Measurements from ENCODE around the gene TLCD3B.

DNA sequence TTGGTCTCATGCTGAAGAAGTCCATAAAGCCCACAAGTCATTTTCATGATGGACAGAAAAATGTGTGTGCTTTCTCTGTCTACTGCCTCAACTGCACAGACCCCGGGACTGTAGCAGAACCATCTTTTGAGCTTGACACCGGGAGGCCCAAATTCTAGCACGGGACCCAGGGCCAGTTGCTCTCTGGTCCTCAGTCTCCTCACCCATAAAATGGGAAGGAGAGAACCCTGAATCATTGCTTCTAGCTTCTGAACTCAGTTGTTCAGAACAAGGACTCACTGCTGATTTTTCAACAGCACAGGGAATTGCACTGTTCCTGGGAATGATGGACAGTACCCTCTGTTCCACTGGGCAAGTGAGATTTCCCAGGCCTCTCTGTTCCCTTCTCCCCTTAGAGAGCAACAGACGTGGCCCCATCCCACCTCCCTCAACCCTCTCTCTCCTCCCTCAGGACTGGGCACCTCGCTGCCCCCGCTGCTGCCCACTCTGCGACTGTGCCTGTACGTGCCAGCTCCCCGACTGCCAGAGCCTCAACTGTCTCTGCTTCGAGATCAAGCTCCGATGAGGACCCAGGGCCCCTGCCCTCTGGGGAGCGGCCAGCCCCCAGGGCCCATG lies 32.3 kb upstream of the TLCD3B start:
- no peak for TF ChIP-seq POLR2A (IDR thresholded peaks at IDR 0.05)
- TF ChIP-seq, protein P1, sequence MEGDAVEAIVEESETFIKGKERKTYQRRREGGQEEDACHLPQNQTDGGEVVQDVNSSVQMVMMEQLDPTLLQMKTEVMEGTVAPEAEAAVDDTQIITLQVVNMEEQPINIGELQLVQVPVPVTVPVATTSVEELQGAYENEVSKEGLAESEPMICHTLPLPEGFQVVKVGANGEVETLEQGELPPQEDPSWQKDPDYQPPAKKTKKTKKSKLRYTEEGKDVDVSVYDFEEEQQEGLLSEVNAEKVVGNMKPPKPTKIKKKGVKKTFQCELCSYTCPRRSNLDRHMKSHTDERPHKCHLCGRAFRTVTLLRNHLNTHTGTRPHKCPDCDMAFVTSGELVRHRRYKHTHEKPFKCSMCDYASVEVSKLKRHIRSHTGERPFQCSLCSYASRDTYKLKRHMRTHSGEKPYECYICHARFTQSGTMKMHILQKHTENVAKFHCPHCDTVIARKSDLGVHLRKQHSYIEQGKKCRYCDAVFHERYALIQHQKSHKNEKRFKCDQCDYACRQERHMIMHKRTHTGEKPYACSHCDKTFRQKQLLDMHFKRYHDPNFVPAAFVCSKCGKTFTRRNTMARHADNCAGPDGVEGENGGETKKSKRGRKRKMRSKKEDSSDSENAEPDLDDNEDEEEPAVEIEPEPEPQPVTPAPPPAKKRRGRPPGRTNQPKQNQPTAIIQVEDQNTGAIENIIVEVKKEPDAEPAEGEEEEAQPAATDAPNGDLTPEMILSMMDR (IDR thresholded peaks at IDR 0.05), result no peak

All from thyroid gland (tissue), 4 donors.